GM12878 (cell line): ENCODE measurements around the gene PGM5. TPM values are rescaled to one million over a fixed set of nuclear protein-coding genes. Genes with fewer than 3 reads are reported as not detected.

Experiments used
- ATAC-seq: fragments of 200-7000 bp; cut with Tn5 transposase; 3 replicates; pipeline ENCODE4 v1.9.1; 2020; ENCODE audit warnings: mild to moderate bottlenecking, moderate library complexity
- BruUV-seq: library from RNA; stranded (reverse); fragments of 400-500 nt; replicated peaks from 2 replicates; lab custom pipeline; 2021; lab: Mats Ljungman, UMichigan
- CTCF ChIA-PET: fragments of 300-600 bp; sonication (Branson Sonifier 250); formaldehyde crosslinking; extraction: SDS; loops from one replicate; lab custom pipeline; 2021; ENCODE audit warnings: inconsistent platforms; lab: Yijun Ruan, JAX
- POLR2A ChIA-PET: fragments of 350-600 bp; formaldehyde crosslinking; extraction: SDS; loops from one replicate; lab custom pipeline; 2021; ENCODE audit warnings: inconsistent platforms; lab: Charles Lee
- RAD21 ChIA-PET: fragments of 300-600 bp; sonication (Branson Sonifier 250); formaldehyde crosslinking; loops from one replicate; lab custom pipeline; 2023; ENCODE audit warnings: antibody characterized with exemption; ENCODE audit not compliant: unreplicated experiment; lab: Charles Lee
- SMC1A ChIA-PET: fragments of 300-600 bp; sonication (Branson Sonifier 250); formaldehyde crosslinking; loops from one replicate; lab custom pipeline; 2023; ENCODE audit not compliant: unreplicated experiment, uncharacterized antibody; lab: Charles Lee
- DNase-seq: peaks from one replicate; pipeline ENCODE4 v3.0.0-alpha.2; 2011; ENCODE audit warnings: low read depth, low spot score
- FAIRE-seq: peaks from 3 replicates; lab custom pipeline; 2011; peaks lifted over from hg19 to GRCh38; lab: Jason Lieb, UNC
- H2AFZ ChIP-seq: 2 replicates; pipeline ENCODE4 v1.6.0; 2011; ENCODE audit warnings: low read depth, low read length, control low read depth; ENCODE audit not compliant: control insufficient read depth
- H3K27ac ChIP-seq: 2 replicates; pipeline ENCODE4 v1.5.1; 2011; ENCODE audit warnings: control low read depth; ENCODE audit not compliant: control insufficient read depth, insufficient read depth
- H3K27me3 ChIP-seq, 2 experiments: replicated peaks in 1 of 2; 2 replicates each; pipeline versions ENCODE4 v1.6.0 to v1.6.1; 2011; ENCODE audit warnings: low read length in 1 of 2; ENCODE audit not compliant: control insufficient read depth in 2 of 2, insufficient read depth in 2 of 2
- H3K36me3 ChIP-seq, 2 experiments: 2 replicates each; pipeline ENCODE4 v1.5.1; 2011; ENCODE audit warnings: low read length in 1 of 2; ENCODE audit not compliant: control insufficient read depth in 2 of 2, insufficient read depth in 2 of 2
- H3K4me1 ChIP-seq: 2 replicates; pipeline ENCODE4 v1.6.1; 2011; ENCODE audit warnings: mild to moderate bottlenecking, low read length, moderate library complexity, mixed read lengths; ENCODE audit not compliant: control insufficient read depth, insufficient read depth
- H3K4me2 ChIP-seq: 2 replicates; pipeline ENCODE4 v1.6.0; 2011; ENCODE audit warnings: control low read depth; ENCODE audit not compliant: control insufficient read depth, insufficient read depth
- H3K4me3 ChIP-seq: fragments of 200-600 bp; sonication (generic); 2 replicates; pipeline ENCODE4 v1.5.1; 2016
- H3K79me2 ChIP-seq: 2 replicates; pipeline ENCODE4 v1.6.0; 2011; ENCODE audit warnings: low read length; ENCODE audit not compliant: control insufficient read depth, insufficient read depth
- H3K9ac ChIP-seq: 2 replicates; pipeline ENCODE4 v1.8.0; 2011; ENCODE audit warnings: low read length, control low read depth, mixed read lengths; ENCODE audit not compliant: control insufficient read depth, insufficient read depth
- H3K9me3 ChIP-seq: replicated peaks from 3 replicates; pipeline ENCODE4 v1.5.1; 2011; ENCODE audit warnings: mild to moderate bottlenecking, low read length; ENCODE audit not compliant: control insufficient read depth, insufficient read depth
- H4K20me1 ChIP-seq: 2 replicates; pipeline ENCODE4 v1.6.0; 2011; ENCODE audit not compliant: control insufficient read depth, insufficient read depth
- CREB1 ChIP-seq: IDR thresholded peaks from 2 replicates; pipeline ENCODE4 v1.6.1; 2012; ENCODE audit warnings: low read depth, mild to moderate bottlenecking, inconsistent platforms
- HDGF ChIP-seq: fragments of 450-650 bp; IDR thresholded peaks from 2 replicates; pipeline ENCODE4 v1.6.1; 2016; ENCODE audit warnings: antibody characterized with exemption
- NR2F1 ChIP-seq: fragments of 450-650 bp; conservative IDR thresholded peaks from 2 replicates; pipeline ENCODE4 v1.6.1; 2017; ENCODE audit warnings: mild to moderate bottlenecking
- SRF ChIP-seq, 2 experiments: IDR thresholded peaks; 2 replicates each; pipeline ENCODE4 v1.6.1; 2011; ENCODE audit warnings: low read depth in 2 of 2, low read length in 2 of 2, mild to moderate bottlenecking in 1 of 2, moderate library complexity in 1 of 2
- TARDBP ChIP-seq: IDR thresholded peaks from 2 replicates; pipeline ENCODE4 v1.6.1; 2016; ENCODE audit warnings: borderline replicate concordance
- WGBS: methylation state at CpG from one replicate; pipeline ENCODE4 v1.1.6; 2016; ENCODE audit warnings: low lambda C conversion rate; ENCODE audit not compliant: insufficient replicate concordance, insufficient coverage; ENCODE audit errors: missing lambda C conversion rate; 5-methylcytosine and 5-hydroxymethylcytosine counted together
- in situ Hi-C: fragments of 300-500 bp; cut with MboI; formaldehyde crosslinking; loops from 9 replicates; pipeline ENCODE4 v1.14.3; 2018; ENCODE audit warnings: mixed read lengths
- intact Hi-C: fragments of 100-400 bp; cut with micrococcal nuclease; formaldehyde crosslinking; loops from one replicate; pipeline ENCODE4 v1.14.2; 2022; ENCODE audit not compliant: unreplicated experiment
- polyA plus RNA-seq, 11 experiments: library from polyadenylated mRNA; depleted of rRNA in 4 of 11; unstranded in 6 of 11; stranded (reverse) in 5 of 11; fragments of >200 nt; fragmentation: Nextera tagmentation in 4 of 11; fragmentation: Illumina TruSeq in 1 of 11; extraction: Ambion mirVana in 4 of 11; extraction: Trizol in 1 of 11; gene quantifications; 1 replicate in 1 of 11; 2 replicates in 10 of 11; pipeline versions ENCODE4 v1.2.1 to v1.2.3, GENCODE V29; 2011 to 2016; ENCODE audit warnings: inconsistent platforms in 2 of 11, missing spikeins in 2 of 11, low read depth in 1 of 11
- total RNA-seq, 4 experiments: library from RNA; depleted of rRNA in 3 of 4; stranded (reverse); fragments of >200 nt in 3 of 4; fragmentation: Illumina TruSeq in 1 of 4; extraction: Trizol in 1 of 4; gene quantifications; 2 replicates each; pipeline versions ENCODE4 v1.2.1 to v1.2.3, GENCODE V29; 2013 to 2021
- TF ChIP-seq, protein P1 (sequence below): fragments of 450-650 bp; IDR thresholded peaks from 2 replicates; pipeline ENCODE4 v1.6.1; 2016; ENCODE audit warnings: mild to moderate bottlenecking
- TF ChIP-seq, protein P2 (sequence below): fragments of 450-650 bp; formaldehyde crosslinking; IDR thresholded peaks from 2 replicates; pipeline ENCODE4 v1.4.0; 2020; ENCODE audit warnings: mild to moderate bottlenecking, moderate library complexity

The PGM5 gene
- total and polyA plus RNA-seq, 10 of the 15 experiments (the other 5 are each of a cell fraction or from before 2014, with no cell fraction given) = 0.28 to 0.73 TPM; not detected in 8

DNA sequence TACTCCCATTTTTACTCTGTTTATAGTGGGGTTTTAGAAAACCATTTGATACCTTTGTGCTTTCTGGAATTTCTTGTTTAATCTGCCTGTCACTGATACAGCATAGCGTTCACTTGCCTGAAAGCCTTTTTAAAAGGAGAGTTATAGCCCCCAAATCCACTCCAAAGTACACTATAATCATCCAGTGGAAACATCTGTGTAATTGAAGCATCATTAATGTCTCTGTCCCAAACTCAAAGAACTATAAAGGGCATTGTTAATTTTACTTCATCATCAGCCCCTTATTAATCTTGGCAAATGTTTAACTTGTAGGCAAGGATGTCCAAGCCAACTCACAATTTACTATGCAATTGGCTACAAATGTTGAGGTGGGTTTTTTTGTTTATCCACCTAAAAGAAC is 120.0 kb downstream of the PGM5 start:
- H3K27me3 ChIP-seq = peaks cover 0 to 4% of the 10 kb centered on the region in 2 experiments; a peak in 2 of 4 replicates
- DNase-seq (no peak), ATAC-seq (no peak), FAIRE-seq (no peak)
- ChIA-PET CTCF (no interaction called here), POLR2A (no interaction called here), RAD21 (no interaction called here), SMC1A (no interaction called here)
- intact Hi-C loops (no loop called here), in situ Hi-C loops (no loop called here)
- no peak overlapping the region for H3K27ac ChIP-seq
- H4K20me1 ChIP-seq = no peaks in the 10 kb centered on the region
- no peak overlapping the region for H3K4me2 ChIP-seq
- no peak overlapping the region for H3K9ac ChIP-seq
- TF ChIP-seq HDGF (no peak), TARDBP (no peak), SRF (IDR thresholded peaks at IDR 0.05; ENCODE audit: low read depth in 2 of 2, low read length in 2 of 2) (no peak), NR2F1 (no peak), CREB1 (no peak)
- TF ChIP-seq, protein P1, sequence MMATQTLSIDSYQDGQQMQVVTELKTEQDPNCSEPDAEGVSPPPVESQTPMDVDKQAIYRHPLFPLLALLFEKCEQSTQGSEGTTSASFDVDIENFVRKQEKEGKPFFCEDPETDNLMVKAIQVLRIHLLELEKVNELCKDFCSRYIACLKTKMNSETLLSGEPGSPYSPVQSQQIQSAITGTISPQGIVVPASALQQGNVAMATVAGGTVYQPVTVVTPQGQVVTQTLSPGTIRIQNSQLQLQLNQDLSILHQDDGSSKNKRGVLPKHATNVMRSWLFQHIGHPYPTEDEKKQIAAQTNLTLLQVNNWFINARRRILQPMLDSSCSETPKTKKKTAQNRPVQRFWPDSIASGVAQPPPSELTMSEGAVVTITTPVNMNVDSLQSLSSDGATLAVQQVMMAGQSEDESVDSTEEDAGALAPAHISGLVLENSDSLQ = no peak
- TF ChIP-seq, protein P2, sequence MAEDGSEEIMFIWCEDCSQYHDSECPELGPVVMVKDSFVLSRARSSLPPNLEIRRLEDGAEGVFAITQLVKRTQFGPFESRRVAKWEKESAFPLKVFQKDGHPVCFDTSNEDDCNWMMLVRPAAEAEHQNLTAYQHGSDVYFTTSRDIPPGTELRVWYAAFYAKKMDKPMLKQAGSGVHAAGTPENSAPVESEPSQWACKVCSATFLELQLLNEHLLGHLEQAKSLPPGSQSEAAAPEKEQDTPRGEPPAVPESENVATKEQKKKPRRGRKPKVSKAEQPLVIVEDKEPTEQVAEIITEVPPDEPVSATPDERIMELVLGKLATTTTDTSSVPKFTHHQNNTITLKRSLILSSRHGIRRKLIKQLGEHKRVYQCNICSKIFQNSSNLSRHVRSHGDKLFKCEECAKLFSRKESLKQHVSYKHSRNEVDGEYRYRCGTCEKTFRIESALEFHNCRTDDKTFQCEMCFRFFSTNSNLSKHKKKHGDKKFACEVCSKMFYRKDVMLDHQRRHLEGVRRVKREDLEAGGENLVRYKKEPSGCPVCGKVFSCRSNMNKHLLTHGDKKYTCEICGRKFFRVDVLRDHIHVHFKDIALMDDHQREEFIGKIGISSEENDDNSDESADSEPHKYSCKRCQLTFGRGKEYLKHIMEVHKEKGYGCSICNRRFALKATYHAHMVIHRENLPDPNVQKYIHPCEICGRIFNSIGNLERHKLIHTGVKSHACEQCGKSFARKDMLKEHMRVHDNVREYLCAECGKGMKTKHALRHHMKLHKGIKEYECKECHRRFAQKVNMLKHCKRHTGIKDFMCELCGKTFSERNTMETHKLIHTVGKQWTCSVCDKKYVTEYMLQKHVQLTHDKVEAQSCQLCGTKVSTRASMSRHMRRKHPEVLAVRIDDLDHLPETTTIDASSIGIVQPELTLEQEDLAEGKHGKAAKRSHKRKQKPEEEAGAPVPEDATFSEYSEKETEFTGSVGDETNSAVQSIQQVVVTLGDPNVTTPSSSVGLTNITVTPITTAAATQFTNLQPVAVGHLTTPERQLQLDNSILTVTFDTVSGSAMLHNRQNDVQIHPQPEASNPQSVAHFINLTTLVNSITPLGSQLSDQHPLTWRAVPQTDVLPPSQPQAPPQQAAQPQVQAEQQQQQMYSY = no peak
- BruUV-seq = no TSS peak
- WGBS = 6% methylated on average over 1 of the region's 1 CpG
- no peaks in the 10 kb centered on the region for H3K9me3 ChIP-seq
- H3K4me1 ChIP-seq = no peaks in the 10 kb centered on the region
- H2AFZ ChIP-seq = no peak overlapping the region
- H3K36me3 ChIP-seq = no peaks in the 10 kb centered on the region
- no peaks in the 10 kb centered on the region for H3K79me2 ChIP-seq
- H3K4me3 ChIP-seq = no peak overlapping the region
